ENCODE measurements around the gene DDX20.

Gene DDX20

GRCh38 chr1:111733183-111733991 is 22.3 kb upstream of the DDX20 start:
- no peak overlapping the region for H3K4me3 ChIP-seq (ENCODE audit: low read depth, low read length)
- no peak for TF ChIP-seq CTCF (conservative IDR thresholded peaks at IDR 0.05; ENCODE audit: low read depth, low read length)
- DNase-seq (ENCODE audit: low read depth), result peak; percentile 86

GRCh38 chr1:111733992-111734341 is 21.7 kb upstream of the DDX20 start:
- H3K4me3 ChIP-seq (ENCODE audit: low read depth, low read length), result no peak overlapping the region
- DNase-seq (ENCODE audit: low read depth), result no peak
- no peak for TF ChIP-seq CTCF (conservative IDR thresholded peaks at IDR 0.05; ENCODE audit: low read depth, low read length)

- no peak for TF ChIP-seq CTCF (conservative IDR thresholded peaks at IDR 0.05; ENCODE audit: low read depth, low read length)
- no peak overlapping the region for H3K4me3 ChIP-seq (ENCODE audit: low read depth, low read length)
Observed at GRCh38 chr1:111734426-111734825, 21.3 kb upstream of the DDX20 start.

GRCh38 chr1:111734856-111735255 is 20.8 kb upstream of the DDX20 start:
- DNase-seq (ENCODE audit: low read depth), result no peak
- TF ChIP-seq CTCF (conservative IDR thresholded peaks at IDR 0.05; ENCODE audit: low read depth, low read length), result no peak
- no peak overlapping the region for H3K4me3 ChIP-seq (ENCODE audit: low read depth, low read length)

More at GRCh38 chr1:111734426-111734825, 21.3 kb upstream of the DDX20 start:
- DNase-seq (ENCODE audit: low read depth), result no peak

- DNase-seq (ENCODE audit: low read depth), result peak; percentile 25
- TF ChIP-seq CTCF (conservative IDR thresholded peaks at IDR 0.05; ENCODE audit: low read depth, low read length), result no peak
Observed at GRCh38 chr1:111735321-111735720, 20.4 kb upstream of the DDX20 start.

GRCh38 chr1:111735858-111736544 is 19.7 kb upstream of the DDX20 start:
- peak; percentile 57 for DNase-seq (ENCODE audit: low read depth)
- no peak for TF ChIP-seq CTCF (conservative IDR thresholded peaks at IDR 0.05; ENCODE audit: low read depth, low read length)
- H3K4me3 ChIP-seq (ENCODE audit: low read depth, low read length), result no peak overlapping the region

More at GRCh38 chr1:111735321-111735720, 20.4 kb upstream of the DDX20 start:
- H3K4me3 ChIP-seq (ENCODE audit: low read depth, low read length), result no peak overlapping the region
